ENCODE measurements around the gene PTPRD.
A peak's percentile ranks its signal among the peaks of the same experiment; 100 is the strongest.

Gene PTPRD

GRCh38 chr9:10274175-10274574 lies 338.6 kb downstream of the PTPRD start:
- no peak for TF ChIP-seq CTCF (IDR thresholded peaks at IDR 0.05; ENCODE audit: low read depth, low read length, missing control alignments)
- in situ Hi-C loops (cut with HindIII; ENCODE audit: low sequenced_read_pairs): no loop called here
- no peak for DNase-seq (ENCODE audit: low read depth)
- no peak overlapping the region for H3K4me3 ChIP-seq (ENCODE audit: low read depth, low read length)

- H3K4me3 ChIP-seq (ENCODE audit: low read depth, low read length): no peak overlapping the region
- in situ Hi-C loops (cut with HindIII; ENCODE audit: low sequenced_read_pairs): no loop called here
- TF ChIP-seq CTCF (IDR thresholded peaks at IDR 0.05; ENCODE audit: low read depth, low read length, missing control alignments): no peak
- DNase-seq (ENCODE audit: low read depth): no peak
Measured at GRCh38 chr9:10272830-10273229, 340.0 kb downstream of the PTPRD start.

- peak; percentile 13 for DNase-seq (ENCODE audit: low read depth)
- peak; percentile 59 for TF ChIP-seq CTCF (IDR thresholded peaks at IDR 0.05; ENCODE audit: low read depth, low read length, missing control alignments)
- in situ Hi-C loops (cut with HindIII; ENCODE audit: low sequenced_read_pairs): no loop called here
- H3K4me3 ChIP-seq (ENCODE audit: low read depth, low read length): no peak overlapping the region
Measured at GRCh38 chr9:10268531-10269485, 344.0 kb downstream of the PTPRD start.

- no peak for TF ChIP-seq CTCF (IDR thresholded peaks at IDR 0.05; ENCODE audit: low read depth, low read length, missing control alignments)
- in situ Hi-C loops (cut with HindIII; ENCODE audit: low sequenced_read_pairs): no loop called here
- DNase-seq (ENCODE audit: low read depth): peak; percentile 93
- no peak overlapping the region for H3K4me3 ChIP-seq (ENCODE audit: low read depth, low read length)
Measured at GRCh38 chr9:10265153-10265631, 347.6 kb downstream of the PTPRD start.

GRCh38 chr9:10260501-10260900 lies 352.3 kb downstream of the PTPRD start:
- TF ChIP-seq CTCF (IDR thresholded peaks at IDR 0.05; ENCODE audit: low read depth, low read length, missing control alignments): no peak
- DNase-seq (ENCODE audit: low read depth): no peak
- in situ Hi-C loops (cut with HindIII; ENCODE audit: low sequenced_read_pairs): no loop called here
- no peak overlapping the region for H3K4me3 ChIP-seq (ENCODE audit: low read depth, low read length)

- in situ Hi-C loops (cut with HindIII; ENCODE audit: low sequenced_read_pairs): no loop called here
- no peak overlapping the region for H3K4me3 ChIP-seq (ENCODE audit: low read depth, low read length)
- no peak for DNase-seq (ENCODE audit: low read depth)
- TF ChIP-seq CTCF (IDR thresholded peaks at IDR 0.05; ENCODE audit: low read depth, low read length, missing control alignments): no peak
Measured at GRCh38 chr9:10259668-10260067, 353.1 kb downstream of the PTPRD start.
